ENCODE measurements around the gene ST8SIA1. TPM values are rescaled to one million over a fixed set of nuclear protein-coding genes. Genes with fewer than 3 reads are reported as not detected.

ST8SIA1 gene
- total RNA-seq, 1 experiment from 2014 or later, result not detected

GRCh38 chr12:22211128-22211527, 123.4 kb downstream of the ST8SIA1 start:
- Histone ChIP-seq H3K9me3 (ENCODE audit: control insufficient read depth in 1 of 2, insufficient read depth in 1 of 2, low read depth in 1 of 2, low read length in 2 of 2) (no peaks in the 10 kb centered on the region), H3K27me3 (ENCODE audit: insufficient read depth, low read length) (no peaks in the 10 kb centered on the region), H3K9me2 (ENCODE audit: insufficient read depth) (no peaks in the 10 kb centered on the region), H2AFZ (ENCODE audit: low read depth, low read length, poor library complexity, severe bottlenecking) (no peak overlapping the region), H3K9ac (ENCODE audit: low read length) (no peak overlapping the region), H4K20me1 (ENCODE audit: insufficient read depth) (no peaks in the 10 kb centered on the region), H3K36me3 (ENCODE audit: control insufficient read depth in 1 of 2, insufficient read depth in 2 of 2, low read length in 2 of 2) (no peaks in the 10 kb centered on the region), H3K4me2 (ENCODE audit: low read length) (no peak overlapping the region), H3K4me3 (replicated peaks in 1 of 2; ENCODE audit: low read depth in 1 of 2, low read length in 2 of 2) (no peak overlapping the region), H3K4me1 (ENCODE audit: control insufficient read depth in 1 of 2, insufficient read depth in 2 of 2, low read length in 2 of 2) (no peaks in the 10 kb centered on the region), H3K27ac (ENCODE audit: low read depth, low read length) (no peak overlapping the region), H3K79me2 (ENCODE audit: insufficient read depth, low read length) (no peaks in the 10 kb centered on the region)
- CTCF ChIA-PET, result no interaction called here
- no TSS peak for BruUV-seq (replicated peaks)
- no peak for DNase-seq (ENCODE audit: low read depth, low spot score)
- no peak for ATAC-seq
- intact Hi-C loops (cut with micrococcal nuclease), result no loop called here
- POLR2A ChIA-PET, result no interaction called here
- RAD21 ChIA-PET (ENCODE audit: low non-redundant PET in 1 of 2, low total read pairs in 2 of 2, uncharacterized antibody in 2 of 2, unreplicated experiment in 2 of 2), result no interaction called here
- TF ChIP-seq EGR1 (IDR thresholded peaks at IDR 0.05; ENCODE audit: low read depth) (no peak), ZFX (IDR thresholded peaks at IDR 0.05) (no peak), SIN3A (IDR thresholded peaks at IDR 0.05; ENCODE audit: low read depth) (no peak), TCF7L2 (IDR thresholded peaks at IDR 0.05; ENCODE audit: borderline replicate concordance, extremely low read depth, insufficient read depth, insufficient read length) (no peak), ZNF274 (IDR thresholded peaks at IDR 0.05; ENCODE audit: low read depth, low read length) (no peak), JUND (IDR thresholded peaks at IDR 0.05) (no peak), ATF3 (IDR thresholded peaks at IDR 0.05) (no peak), POLR2AphosphoS5 (IDR thresholded peaks at IDR 0.05; ENCODE audit: low read depth, low read length) (no peak), FOSL1 (IDR thresholded peaks at IDR 0.05; ENCODE audit: low read depth) (no peak), SP1 (IDR thresholded peaks at IDR 0.05; ENCODE audit: low read depth) (no peak), ZBTB33 (IDR thresholded peaks at IDR 0.05; ENCODE audit: extremely low read depth, insufficient replicate concordance, low read length) (no peak), MAX (IDR thresholded peaks at IDR 0.05) (no peak), SRF (IDR thresholded peaks at IDR 0.05; ENCODE audit: low read depth) (no peak), REST (IDR thresholded peaks at IDR 0.05; ENCODE audit: low read depth) (no peak), POLR2A (IDR thresholded peaks at IDR 0.05; ENCODE audit: borderline replicate concordance, extremely low read depth, insufficient read depth, insufficient read length) (no peak), CBX3 (IDR thresholded peaks at IDR 0.05; ENCODE audit: low read depth) (no peak), ELF1 (IDR thresholded peaks at IDR 0.05; ENCODE audit: borderline replicate concordance, low read depth) (no peak), EZH2phosphoT487 (IDR thresholded peaks at IDR 0.05; ENCODE audit: borderline replicate concordance) (no peak), RAD21 (IDR thresholded peaks at IDR 0.05; ENCODE audit: low read depth) (no peak)
